PC-3 (cell line): ENCODE data around the gene GRB2. TPM values are rescaled to one million over a fixed set of nuclear protein-coding genes. Genes with fewer than 3 reads are reported as not detected.

Source experiments
- ATAC-seq: fragments of 200-7000 bp; cut with Tn5 transposase; 2 replicates; pipeline ENCODE4 v1.9.1; 2020; ENCODE audit warnings: mild to moderate bottlenecking, moderate library complexity
- BruUV-seq: library from RNA; stranded (reverse); fragments of 400-500 nt; replicated peaks from 2 replicates; lab custom pipeline; 2021; lab: Mats Ljungman, UMichigan
- CTCF ChIA-PET: fragments of 300-600 bp; sonication (Branson Sonifier 250); formaldehyde crosslinking; loops from one replicate; lab custom pipeline; 2022; ENCODE audit warnings: antibody characterized with exemption; lab: Charles Lee
- POLR2A ChIA-PET: fragments of 300-600 bp; sonication (Branson Sonifier 250); formaldehyde crosslinking; loops from one replicate; lab custom pipeline; 2022; ENCODE audit warnings: antibody characterized with exemption; ENCODE audit not compliant: unreplicated experiment; lab: Charles Lee
- DNase-seq: peaks from one replicate; pipeline ENCODE4 v3.0.0-alpha.2; 2015
- H2AFZ ChIP-seq: fragments of 300-600 bp; sonication (generic); 2 replicates; pipeline ENCODE4 v1.6.0; 2016; ENCODE audit warnings: antibody characterized with exemption, low read length
- H3F3A ChIP-seq: fragments of 300-600 bp; sonication (generic); one replicate; pipeline ENCODE4 v1.6.0; 2017; ENCODE audit warnings: antibody characterized with exemption, low read length, control low read depth, mild to moderate bottlenecking; ENCODE audit not compliant: unreplicated experiment
- H3K27ac ChIP-seq: fragments of 300-600 bp; sonication (generic); 2 replicates; pipeline ENCODE4 v1.5.1; 2016; ENCODE audit warnings: mild to moderate bottlenecking, low read length
- H3K27me3 ChIP-seq: fragments of 300-600 bp; sonication (generic); 2 replicates; pipeline ENCODE4 v1.6.1; 2016; ENCODE audit warnings: low read length, mixed read lengths
- H3K36me3 ChIP-seq: fragments of 300-600 bp; sonication (generic); 2 replicates; pipeline ENCODE4 v1.6.1; 2016; ENCODE audit warnings: low read depth, mixed run types, low read length, mixed read lengths
- H3K4me1 ChIP-seq: fragments of 300-600 bp; sonication (generic); 2 replicates; pipeline ENCODE4 v1.5.1; 2016; ENCODE audit warnings: low read length; ENCODE audit not compliant: insufficient read depth
- H3K4me2 ChIP-seq: fragments of 300-600 bp; sonication (generic); 2 replicates; pipeline ENCODE4 v1.6.0; 2016; ENCODE audit warnings: low read length
- H3K4me3 ChIP-seq: fragments of 300-600 bp; sonication (generic); 2 replicates; pipeline ENCODE4 v1.5.1; 2016; ENCODE audit warnings: mild to moderate bottlenecking, low read length, mixed read lengths
- H3K79me2 ChIP-seq: fragments of 300-600 bp; sonication (generic); 2 replicates; pipeline ENCODE4 v1.6.1; 2017; ENCODE audit warnings: low read length, mixed read lengths
- H3K9ac ChIP-seq: fragments of 300-600 bp; sonication (generic); 2 replicates; pipeline ENCODE4 v1.6.0; 2016; ENCODE audit warnings: mild to moderate bottlenecking, low read length
- H3K9me2 ChIP-seq: fragments of 300-600 bp; sonication (generic); replicated peaks from 2 replicates; pipeline ENCODE4 v1.6.1; 2016; ENCODE audit warnings: mixed run types, low read length, mixed read lengths
- H3K9me3 ChIP-seq: fragments of 300-600 bp; sonication (generic); 2 replicates; pipeline ENCODE4 v1.6.1; 2016; ENCODE audit warnings: low read length, mixed read lengths
- H4K20me1 ChIP-seq: fragments of 300-600 bp; sonication (generic); 2 replicates; pipeline ENCODE4 v1.6.1; 2016; ENCODE audit warnings: low read length, mixed read lengths
- EZH2 ChIP-seq: fragments of 300-600 bp; sonication (generic); IDR thresholded peaks from one replicate; pipeline ENCODE4 v1.6.1; 2017; ENCODE audit warnings: antibody characterized with exemption, mild to moderate bottlenecking, low read length; ENCODE audit not compliant: unreplicated experiment
- EZH2phosphoT487 ChIP-seq: fragments of 300-600 bp; sonication (generic); IDR thresholded peaks from 2 replicates; pipeline ENCODE4 v1.6.1; 2018; ENCODE audit warnings: mild to moderate bottlenecking, antibody characterized with exemption, low read length, borderline replicate concordance
- intact Hi-C: fragments of 100-400 bp; cut with micrococcal nuclease; formaldehyde crosslinking; loops from 2 replicates; pipeline ENCODE4 v1.9.0; 2023
- total RNA-seq: library from RNA; depleted of rRNA; stranded (reverse); fragments of >200 nt; gene quantifications from 2 replicates; pipeline ENCODE4 v1.2.3, GENCODE V29; 2014
- TF ChIP-seq, protein P1 (sequence below): fragments of 300-600 bp; sonication (generic); conservative IDR thresholded peaks from 2 replicates; pipeline ENCODE4 v1.5.1; 2017; ENCODE audit warnings: antibody characterized with exemption, low read depth, mild to moderate bottlenecking, low read length

The GRB2 gene
- total RNA-seq, 1 experiment from 2014 or later, result 224 TPM

- no peaks in the 10 kb centered on the region for H3F3A ChIP-seq
- ChIA-PET CTCF (no interaction called here), POLR2A (no interaction called here)
- intact Hi-C loops, result no loop called here
- no peaks in the 10 kb centered on the region for H3K9me2 ChIP-seq
- no peak overlapping the region for H3K4me2 ChIP-seq
- ATAC-seq (no peak), DNase-seq (no peak)
- H3K36me3 ChIP-seq, result 0 out of 2 replicates have a peak, but pooled peaks cover 2% of the 10 kb centered on the region
- no peak overlapping the region for H3K9ac ChIP-seq
- H4K20me1 ChIP-seq, result peaks cover 26% of the 10 kb centered on the region; the same call in 1 of the 2 replicates
- no TSS peak for BruUV-seq
- H3K9me3 ChIP-seq, result no peaks in the 10 kb centered on the region
- no peak overlapping the region for H3K27ac ChIP-seq
- H3K79me2 ChIP-seq, result peaks cover 91% of the 10 kb centered on the region
- TF ChIP-seq, protein P1, sequence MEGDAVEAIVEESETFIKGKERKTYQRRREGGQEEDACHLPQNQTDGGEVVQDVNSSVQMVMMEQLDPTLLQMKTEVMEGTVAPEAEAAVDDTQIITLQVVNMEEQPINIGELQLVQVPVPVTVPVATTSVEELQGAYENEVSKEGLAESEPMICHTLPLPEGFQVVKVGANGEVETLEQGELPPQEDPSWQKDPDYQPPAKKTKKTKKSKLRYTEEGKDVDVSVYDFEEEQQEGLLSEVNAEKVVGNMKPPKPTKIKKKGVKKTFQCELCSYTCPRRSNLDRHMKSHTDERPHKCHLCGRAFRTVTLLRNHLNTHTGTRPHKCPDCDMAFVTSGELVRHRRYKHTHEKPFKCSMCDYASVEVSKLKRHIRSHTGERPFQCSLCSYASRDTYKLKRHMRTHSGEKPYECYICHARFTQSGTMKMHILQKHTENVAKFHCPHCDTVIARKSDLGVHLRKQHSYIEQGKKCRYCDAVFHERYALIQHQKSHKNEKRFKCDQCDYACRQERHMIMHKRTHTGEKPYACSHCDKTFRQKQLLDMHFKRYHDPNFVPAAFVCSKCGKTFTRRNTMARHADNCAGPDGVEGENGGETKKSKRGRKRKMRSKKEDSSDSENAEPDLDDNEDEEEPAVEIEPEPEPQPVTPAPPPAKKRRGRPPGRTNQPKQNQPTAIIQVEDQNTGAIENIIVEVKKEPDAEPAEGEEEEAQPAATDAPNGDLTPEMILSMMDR, result no peak
- no peak for TF ChIP-seq EZH2
- TF ChIP-seq EZH2phosphoT487, result no peak
- no peak overlapping the region for H3K4me3 ChIP-seq
- no peaks in the 10 kb centered on the region for H3K4me1 ChIP-seq
- no peaks in the 10 kb centered on the region for H3K27me3 ChIP-seq
- no peak overlapping the region for H2AFZ ChIP-seq
Observed at GRCh38 chr17:75353176-75353575, 52.3 kb downstream of the GRB2 start.

DNA sequence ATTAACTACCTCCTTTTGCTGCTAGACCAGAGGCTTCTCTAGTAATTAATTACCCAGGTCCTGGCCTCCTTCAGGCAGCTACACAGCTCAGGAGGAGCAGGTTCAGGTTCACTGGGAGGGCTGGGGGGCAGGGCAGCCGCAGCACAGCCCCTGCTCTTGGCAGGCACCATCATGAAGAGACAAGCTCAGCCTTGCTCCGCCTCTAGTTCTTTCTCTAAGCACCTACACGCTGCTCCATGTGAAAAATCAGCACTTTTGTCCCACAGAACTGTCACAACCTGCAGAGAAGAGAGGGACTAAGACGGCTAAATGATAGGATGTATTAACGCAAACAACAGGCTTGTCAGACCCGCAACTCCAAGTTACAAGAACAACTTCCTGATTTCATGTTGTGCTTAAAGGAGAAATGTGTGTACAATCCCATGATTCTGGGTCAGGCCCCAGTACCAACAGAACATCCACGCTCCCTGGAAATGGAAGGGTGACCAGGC is 53.4 kb downstream of the GRB2 start:
- Histone ChIP-seq H3K27ac (no peak overlapping the region), H3K27me3 (no peaks in the 10 kb centered on the region), H3F3A (no peaks in the 10 kb centered on the region), H3K4me2 (no peak overlapping the region), H3K9ac (no peak overlapping the region), H2AFZ (no peak overlapping the region), H3K9me3 (no peaks in the 10 kb centered on the region), H3K4me1 (no peaks in the 10 kb centered on the region), H3K4me3 (no peak overlapping the region), H3K79me2 (peaks cover 91% of the 10 kb centered on the region), H3K9me2 (no peaks in the 10 kb centered on the region), H4K20me1 (peaks cover 25% of the 10 kb centered on the region; the same call in 1 of the 2 replicates), H3K36me3 (no peaks in the 10 kb centered on the region)
- intact Hi-C loops, result no loop called here
- POLR2A ChIA-PET, result no interaction called here
- ATAC-seq (no peak), DNase-seq (no peak)
- TF ChIP-seq, protein P1, result no peak
- TF ChIP-seq EZH2phosphoT487, result no peak
- TF ChIP-seq EZH2, result no peak
- no TSS peak for BruUV-seq
- CTCF ChIA-PET, result interaction anchor here (0.6 kb wide), 1 partner anchor 63 kb away, joined by 5 read pairs; the partner anchor contains the start of gene SLC25A19

DNA sequence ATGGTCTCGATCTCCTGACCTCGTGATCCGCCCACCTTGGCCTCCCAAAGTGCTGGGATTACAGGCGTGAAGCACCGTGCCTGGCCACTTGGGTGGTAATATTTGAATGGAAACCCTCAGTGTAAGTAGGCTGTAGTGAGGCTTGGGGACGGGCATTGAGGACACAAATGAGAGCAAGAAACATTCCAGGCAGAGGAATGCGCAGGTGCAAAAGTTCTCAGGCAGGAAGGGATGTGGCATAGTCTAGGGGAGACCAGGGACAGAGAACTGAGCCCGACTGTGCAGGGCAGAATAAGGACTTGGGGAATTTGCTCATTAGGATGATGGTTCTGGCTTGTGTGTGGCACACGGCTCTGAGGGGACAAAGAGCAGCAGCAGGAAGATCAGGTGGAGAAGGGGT is 54.8 kb downstream of the GRB2 start:
- H3K4me1 ChIP-seq, result no peaks in the 10 kb centered on the region
- intact Hi-C loops, result no loop called here
- no TSS peak for BruUV-seq
- ATAC-seq (no peak), DNase-seq (no peak)
- H3K9me2 ChIP-seq, result no peaks in the 10 kb centered on the region
- H4K20me1 ChIP-seq, result peaks cover 15% of the 10 kb centered on the region; the same call in 1 of the 2 replicates
- H3K27ac ChIP-seq, result no peak overlapping the region
- no peaks in the 10 kb centered on the region for H3F3A ChIP-seq
- ChIA-PET CTCF (interaction anchor here (0.6 kb wide), 1 partner anchor 43 kb away, joined by 5 read pairs; no protein-coding TSS in a partner anchor), POLR2A (interaction anchor here (0.6 kb wide), 1 partner anchor 55 kb away, joined by 6 read pairs; the partner anchor contains the start of gene GRB2)
- H3K79me2 ChIP-seq, result peaks cover 89% of the 10 kb centered on the region
- H3K27me3 ChIP-seq, result no peaks in the 10 kb centered on the region
- no peak overlapping the region for H3K4me2 ChIP-seq
- H3K4me3 ChIP-seq, result no peak overlapping the region
- H3K36me3 ChIP-seq, result no peaks in the 10 kb centered on the region
- H3K9me3 ChIP-seq, result no peaks in the 10 kb centered on the region
- H2AFZ ChIP-seq, result no peak overlapping the region
- TF ChIP-seq, protein P1, result no peak
- TF ChIP-seq EZH2 (no peak), EZH2phosphoT487 (no peak)
- H3K9ac ChIP-seq, result no peak overlapping the region
